Lung (tissue), 12 donors: ENCODE data around the gene UQCRQ. TPM values are rescaled to one million over a fixed set of nuclear protein-coding genes. Genes with fewer than 3 reads are reported as not detected.
A peak's percentile ranks its signal among the peaks of the same experiment; 100 is the strongest.

Source experiments
- ATAC-seq: fragments of 200-7000 bp; cut with Tn5 transposase; one replicate; pipeline ENCODE4 v1.9.1; 2020; ENCODE audit warnings: moderate number of reproducible peaks; ENCODE audit not compliant: insufficient read depth, low FRiP score
- DNase-seq, 3 donors: peaks; one replicate each; pipeline ENCODE4 v3.0.0-alpha.2; 2013 to 2017
- H3K27ac ChIP-seq, 2 donors: one replicate each; pipeline ENCODE4 v1.5.1; 2013; ENCODE audit warnings: mild to moderate bottlenecking in 2 of 2, moderate library complexity in 2 of 2, control low read depth in 1 of 2, inconsistent platforms in 1 of 2, low read depth in 1 of 2, low read length in 1 of 2
- H3K27me3 ChIP-seq, 3 donors: one replicate each; pipeline ENCODE4 v1.5.1; 2013; ENCODE audit warnings: low read length in 2 of 3; ENCODE audit not compliant: control insufficient read depth in 3 of 3, insufficient read depth in 3 of 3
- H3K36me3 ChIP-seq, 4 donors: one replicate each; pipeline ENCODE4 v1.5.1; 2013; ENCODE audit warnings: low read length in 4 of 4, mild to moderate bottlenecking in 1 of 4, moderate library complexity in 1 of 4; ENCODE audit not compliant: control insufficient read depth in 4 of 4, insufficient read depth in 4 of 4
- H3K4me1 ChIP-seq, 5 donors: one replicate each; pipeline ENCODE4 v1.5.1; 2013; ENCODE audit warnings: low read length in 5 of 5, mild to moderate bottlenecking in 2 of 5, moderate library complexity in 1 of 5; ENCODE audit not compliant: control insufficient read depth in 5 of 5, insufficient read depth in 5 of 5
- H3K4me3 ChIP-seq: one replicate; pipeline ENCODE4 v1.5.1; 2013; ENCODE audit warnings: mild to moderate bottlenecking, control low read depth, moderate library complexity
- H3K9ac ChIP-seq, 2 donors: one replicate each; pipeline ENCODE4 v1.5.1; 2013; ENCODE audit warnings: low read length in 2 of 2, control low read depth in 1 of 2; ENCODE audit not compliant: insufficient read depth in 1 of 2
- H3K9me3 ChIP-seq, 4 donors: one replicate each; pipeline ENCODE4 v1.5.1; 2013; ENCODE audit warnings: low read length in 3 of 4, mild to moderate bottlenecking in 1 of 4, moderate library complexity in 1 of 4; ENCODE audit not compliant: control insufficient read depth in 4 of 4, insufficient read depth in 3 of 4
- WGBS, 2 donors: extraction: QIAGEN DNeasy Blood & Tissue Kit; methylation state at CpG; one replicate each; pipeline ENCODE4 v1.1.7; 2013; 5-methylcytosine and 5-hydroxymethylcytosine counted together
- polyA plus RNA-seq, 2 donors: library from polyadenylated mRNA; stranded (reverse); fragments of 200-250 nt; gene quantifications; one replicate each; pipeline ENCODE4 v1.2.1, GENCODE V29; 2013
- total RNA-seq, 2 donors: library from RNA; depleted of rRNA in 1 of 2; stranded (reverse); fragments of >200 nt in 1 of 2; gene quantifications; one replicate each; pipeline ENCODE4 v1.2.1, GENCODE V29; 2014 to 2021
- TF ChIP-seq, protein P1 (sequence below): IDR thresholded peaks from 2 replicates; pipeline ENCODE4 v1.5.1; 2012; ENCODE audit warnings: mild to moderate bottlenecking; ENCODE audit errors: control extremely low read depth, extremely low read depth
- donor health status: control.
- donor health status: control.
- donor health status: Bipolar disorder and iron deficiency.
- donor health status: healthy.
- donor health status: DM: yes; HTN: yes; CAD: no.

The UQCRQ gene
- total and polyA plus RNA-seq, 4 donors: 99.0 to 528 (median 296) TPM

DNA sequence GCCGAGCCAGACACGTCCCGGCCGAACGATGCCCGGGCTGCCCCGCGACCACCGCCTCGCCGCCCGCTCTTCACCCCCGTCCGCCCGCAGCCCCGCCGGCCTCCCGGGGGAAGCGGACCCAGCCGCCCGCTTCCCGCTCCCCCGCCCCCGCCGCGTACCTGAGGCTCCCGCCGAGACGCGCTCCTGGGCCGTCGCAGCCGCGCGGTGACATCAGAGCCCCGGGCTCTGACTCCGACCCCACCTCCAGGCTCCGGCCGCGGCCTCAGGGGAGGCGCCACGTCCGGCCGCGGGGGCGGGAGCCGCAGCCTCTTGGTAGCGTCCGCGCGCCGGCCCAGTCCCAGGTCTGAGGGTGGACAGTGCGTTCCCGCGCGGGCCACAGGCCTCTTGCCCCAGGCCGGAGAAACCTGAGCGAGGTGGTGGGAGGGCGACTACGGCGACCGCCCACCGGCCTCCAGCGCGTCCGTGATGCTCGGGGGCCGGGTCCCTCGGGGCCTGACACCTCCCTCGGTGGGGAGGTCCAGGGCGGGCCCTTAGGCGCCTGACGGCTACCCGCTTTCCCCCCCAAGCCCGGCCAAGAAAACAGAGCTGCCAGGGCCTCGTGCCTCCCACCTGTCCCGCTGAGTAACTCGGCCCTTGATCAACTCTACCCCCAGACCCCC, 35.9 kb upstream of the UQCRQ start, which contains the start of gene SHROOM1:
Gene SHROOM1 (minus strand): TSS at position 212 of the 659 bp plus-strand sequence. CDS start 4,507 bp downstream, outside the sequence.
- peak within 1 kb of the TSS in 1 of 2 donors; percentile 37 for H3K9ac ChIP-seq
- H3K4me1 ChIP-seq: peaks cover 0 to 7% (median 6%) of the 10 kb centered on the region in 5 donors
- peaks cover 0 to 17% (median 11%) of the 10 kb centered on the region in 3 donors for H3K27me3 ChIP-seq
- H3K4me3 ChIP-seq: peak within 1 kb of the TSS; percentile 69
- 4 to 12% methylated on average over 49 to 78 of the region's 78 CpGs for WGBS, 2 donors
- ATAC-seq (peak; percentile 79), DNase-seq (peak in 1 of 3 donors; percentile 48)
- peak within 1 kb of the TSS; percentile 80 to 91 for H3K27ac ChIP-seq
- TF ChIP-seq, protein P1, sequence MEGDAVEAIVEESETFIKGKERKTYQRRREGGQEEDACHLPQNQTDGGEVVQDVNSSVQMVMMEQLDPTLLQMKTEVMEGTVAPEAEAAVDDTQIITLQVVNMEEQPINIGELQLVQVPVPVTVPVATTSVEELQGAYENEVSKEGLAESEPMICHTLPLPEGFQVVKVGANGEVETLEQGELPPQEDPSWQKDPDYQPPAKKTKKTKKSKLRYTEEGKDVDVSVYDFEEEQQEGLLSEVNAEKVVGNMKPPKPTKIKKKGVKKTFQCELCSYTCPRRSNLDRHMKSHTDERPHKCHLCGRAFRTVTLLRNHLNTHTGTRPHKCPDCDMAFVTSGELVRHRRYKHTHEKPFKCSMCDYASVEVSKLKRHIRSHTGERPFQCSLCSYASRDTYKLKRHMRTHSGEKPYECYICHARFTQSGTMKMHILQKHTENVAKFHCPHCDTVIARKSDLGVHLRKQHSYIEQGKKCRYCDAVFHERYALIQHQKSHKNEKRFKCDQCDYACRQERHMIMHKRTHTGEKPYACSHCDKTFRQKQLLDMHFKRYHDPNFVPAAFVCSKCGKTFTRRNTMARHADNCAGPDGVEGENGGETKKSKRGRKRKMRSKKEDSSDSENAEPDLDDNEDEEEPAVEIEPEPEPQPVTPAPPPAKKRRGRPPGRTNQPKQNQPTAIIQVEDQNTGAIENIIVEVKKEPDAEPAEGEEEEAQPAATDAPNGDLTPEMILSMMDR: no peak
- H3K9me3 ChIP-seq: peaks cover 0 to 2% (median 0%) of the 10 kb centered on the region in 4 donors
- no peaks in the 10 kb centered on the region for H3K36me3 ChIP-seq

DNA sequence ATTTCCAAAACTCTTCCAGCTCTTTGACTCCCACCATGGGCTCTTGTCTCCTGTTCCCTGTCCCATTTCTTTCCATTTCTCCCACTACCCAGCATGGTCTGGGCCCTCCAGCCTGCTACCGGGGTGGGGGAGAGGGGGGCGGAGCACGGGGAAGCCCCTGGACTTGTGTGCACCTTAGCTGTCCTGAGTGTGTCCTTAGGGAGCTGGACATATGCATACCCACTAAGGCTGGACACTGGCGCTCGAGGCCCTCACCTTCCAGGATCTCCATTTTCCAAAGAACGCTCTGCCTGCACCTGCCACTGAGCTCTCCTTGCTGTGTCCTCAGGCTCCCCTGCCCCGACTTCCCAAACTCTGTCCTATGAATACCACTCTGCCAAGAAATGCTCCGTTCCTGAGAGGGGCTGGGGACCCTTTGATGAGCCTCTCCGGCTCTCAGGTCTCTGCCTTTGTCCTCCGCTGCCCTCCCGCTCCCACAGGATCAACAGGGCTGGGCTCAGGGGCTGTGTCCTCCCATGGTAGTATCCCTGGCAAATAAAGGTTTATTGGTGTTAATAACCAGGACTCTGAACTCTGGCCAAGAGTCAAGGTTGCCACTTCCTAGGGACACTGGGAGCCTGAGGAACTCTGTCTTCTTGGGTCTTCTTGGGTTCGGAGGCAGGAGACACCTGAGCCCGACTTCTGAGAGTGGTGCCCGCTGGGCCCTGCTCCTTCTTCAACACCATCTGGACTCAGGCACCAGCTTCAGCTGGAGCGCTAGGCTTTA, 35.2 kb upstream of the UQCRQ start:
- peaks cover 0 to 6% (median 3%) of the 10 kb centered on the region in 5 donors for H3K4me1 ChIP-seq
- no peak overlapping the region for H3K9ac ChIP-seq
- H3K9me3 ChIP-seq: peaks cover 0 to 2% (median 0%) of the 10 kb centered on the region in 4 donors
- 87 to 94% methylated on average over 15 of the region's 15 CpGs for WGBS, 2 donors
- no peaks in the 10 kb centered on the region for H3K36me3 ChIP-seq
- ATAC-seq: no peak
- H3K4me3 ChIP-seq: peak overlapping the region; percentile 69
- peak overlapping the region in 1 of 2 donors; percentile 91 for H3K27ac ChIP-seq
- TF ChIP-seq, protein P1: no peak
- no peak for DNase-seq
- peaks cover 0 to 13% (median 9%) of the 10 kb centered on the region in 3 donors for H3K27me3 ChIP-seq

DNA sequence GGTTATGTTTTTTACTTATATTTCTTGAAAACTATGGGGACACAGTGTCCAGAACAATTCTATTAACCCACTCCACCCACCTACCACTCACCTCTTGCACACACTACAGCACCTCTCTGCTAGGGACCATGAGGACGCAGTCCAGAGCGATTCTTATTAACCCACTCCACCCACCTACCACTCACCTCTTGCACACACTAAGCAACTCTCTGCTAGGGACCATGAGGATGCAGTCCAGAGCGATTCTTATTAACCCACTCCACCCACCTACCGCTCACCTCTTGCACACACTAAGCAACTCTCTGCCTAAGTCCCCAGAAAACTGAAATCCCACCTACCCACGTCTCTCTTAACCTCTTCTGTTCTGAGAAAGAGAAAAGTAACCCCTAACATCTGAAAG, 33.8 kb upstream of the UQCRQ start:
- Histone ChIP-seq H3K9me3 (peaks cover 0 to 2% (median 0%) of the 10 kb centered on the region in 4 donors), H3K27me3 (peaks cover 0 to 10% (median 8%) of the 10 kb centered on the region in 3 donors), H3K36me3 (no peaks in the 10 kb centered on the region), H3K4me3 (no peak overlapping the region), H3K27ac (no peak overlapping the region), H3K9ac (no peak overlapping the region), H3K4me1 (peaks cover 0 to 6% (median 0%) of the 10 kb centered on the region in 5 donors)
- TF ChIP-seq, protein P1: no peak
- 93 to 96% methylated on average over 5 of the region's 5 CpGs for WGBS, 2 donors
- DNase-seq (no peak), ATAC-seq (no peak)
